ENCODE data around the gene ERBIN.
A peak's percentile ranks its signal among the peaks of the same experiment; 100 is the strongest.
"Not testable (repeated sequence)": the region's sequence is repeated elsewhere in the genome, so short reads cannot be mapped to it uniquely, and the experiment has no call there.

Gene ERBIN

DNA sequence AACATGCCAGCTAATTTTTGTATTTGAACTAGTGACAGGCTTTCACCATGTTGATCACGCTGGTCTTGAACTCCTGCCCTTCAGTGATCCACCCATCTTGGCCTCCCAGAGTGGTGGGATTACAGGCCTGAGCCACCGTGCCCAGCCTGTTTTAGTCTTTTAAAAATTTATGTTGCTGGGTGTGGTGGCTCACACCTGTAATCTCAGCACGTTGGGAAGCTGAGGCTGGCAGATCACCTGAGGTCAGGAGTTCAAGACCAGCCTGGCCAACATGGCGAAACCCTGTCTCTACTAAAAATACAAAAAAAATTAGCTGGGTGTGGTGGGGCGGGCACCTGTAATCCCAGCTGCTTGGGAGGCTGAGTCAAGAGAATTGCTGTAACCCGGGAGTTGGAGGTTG lies 10.7 kb upstream of the ERBIN start:
- DNase-seq (ENCODE audit: low read depth in 2 of 2, low spot score in 1 of 2), result not testable (repeated sequence)

DNA sequence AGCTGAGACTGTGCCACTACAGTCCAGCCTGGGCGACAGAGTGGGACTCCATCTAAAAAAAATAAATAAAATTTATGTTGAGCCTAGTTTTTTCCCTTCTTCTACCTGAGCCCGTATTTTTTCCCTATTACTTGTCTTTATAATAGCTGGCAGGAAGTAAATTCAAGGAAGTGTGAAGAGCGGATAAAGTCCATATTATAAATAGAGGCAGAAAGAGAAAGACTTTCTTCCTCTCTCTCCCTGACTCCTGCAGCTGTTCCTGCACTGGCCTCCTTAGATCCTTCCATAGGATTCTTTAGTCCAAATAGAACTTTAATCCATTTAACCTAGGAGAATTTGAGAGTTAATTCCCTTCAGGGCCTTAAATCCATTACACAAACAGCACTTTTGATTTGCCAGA lies 10.3 kb upstream of the ERBIN start:
- DNase-seq (ENCODE audit: low read depth in 2 of 2, low spot score in 1 of 2), result no peak

DNA sequence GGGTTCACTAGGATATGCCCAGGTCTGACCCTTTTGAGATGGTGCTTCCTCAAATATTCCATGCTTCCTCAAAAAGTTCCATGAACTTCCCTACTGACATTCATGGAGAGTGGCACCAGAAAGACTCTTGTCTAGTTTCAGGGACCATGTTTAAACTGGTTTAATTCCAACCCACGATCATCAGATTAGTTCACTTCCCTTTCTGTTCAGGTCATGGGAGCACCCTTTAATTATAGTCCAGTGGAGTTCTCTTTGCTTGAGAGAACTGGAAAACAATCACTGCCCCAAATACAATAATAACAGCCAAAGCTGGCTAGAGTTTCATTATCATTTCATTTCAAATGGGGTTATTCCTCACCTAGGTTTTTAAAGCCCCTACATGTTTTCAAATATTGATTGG lies 9.7 kb upstream of the ERBIN start:
- DNase-seq (ENCODE audit: low read depth in 2 of 2, low spot score in 1 of 2), result no peak

DNA sequence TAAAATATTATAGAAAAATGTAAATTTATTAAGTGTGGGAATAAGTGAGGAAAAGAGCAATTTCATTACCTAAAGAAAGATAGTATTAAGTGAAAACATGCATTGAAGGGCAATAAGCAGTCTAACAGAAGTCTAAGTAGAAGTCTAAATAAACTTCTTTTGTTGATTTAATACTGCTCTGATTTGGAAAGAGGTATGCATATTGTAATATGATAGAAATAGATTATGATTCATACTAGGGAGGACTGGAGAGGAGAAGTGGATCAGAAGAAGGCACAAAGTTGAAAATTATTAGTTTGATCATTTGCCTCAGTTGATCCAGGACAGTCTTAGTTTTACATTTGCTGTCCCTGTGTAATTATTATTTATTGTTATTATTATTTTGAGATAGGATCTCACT lies 6.6 kb upstream of the ERBIN start:
- no peak for DNase-seq (ENCODE audit: low read depth in 2 of 2, low spot score in 1 of 2)

DNA sequence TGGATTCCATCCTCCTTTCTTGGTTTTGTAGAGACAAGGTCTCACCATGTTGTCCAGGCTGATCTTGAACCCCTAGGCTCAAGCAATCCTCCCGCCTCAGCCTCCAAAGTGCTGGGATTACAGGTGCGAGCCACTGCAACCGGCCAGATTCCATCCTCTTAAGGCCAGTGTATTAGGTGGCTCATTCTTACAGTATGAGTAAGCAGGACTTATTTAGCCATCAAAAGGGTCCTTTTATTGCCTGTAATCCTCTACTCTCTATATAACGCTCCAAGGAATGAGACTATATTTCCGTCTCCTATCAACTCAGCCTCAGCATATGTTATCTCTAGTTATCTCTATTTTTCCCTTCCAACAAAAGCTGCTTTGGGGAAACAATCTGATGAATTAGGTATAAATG lies 3.0 kb upstream of the ERBIN start:
- DNase-seq (ENCODE audit: low read depth in 2 of 2, low spot score in 1 of 2), result no peak

DNA sequence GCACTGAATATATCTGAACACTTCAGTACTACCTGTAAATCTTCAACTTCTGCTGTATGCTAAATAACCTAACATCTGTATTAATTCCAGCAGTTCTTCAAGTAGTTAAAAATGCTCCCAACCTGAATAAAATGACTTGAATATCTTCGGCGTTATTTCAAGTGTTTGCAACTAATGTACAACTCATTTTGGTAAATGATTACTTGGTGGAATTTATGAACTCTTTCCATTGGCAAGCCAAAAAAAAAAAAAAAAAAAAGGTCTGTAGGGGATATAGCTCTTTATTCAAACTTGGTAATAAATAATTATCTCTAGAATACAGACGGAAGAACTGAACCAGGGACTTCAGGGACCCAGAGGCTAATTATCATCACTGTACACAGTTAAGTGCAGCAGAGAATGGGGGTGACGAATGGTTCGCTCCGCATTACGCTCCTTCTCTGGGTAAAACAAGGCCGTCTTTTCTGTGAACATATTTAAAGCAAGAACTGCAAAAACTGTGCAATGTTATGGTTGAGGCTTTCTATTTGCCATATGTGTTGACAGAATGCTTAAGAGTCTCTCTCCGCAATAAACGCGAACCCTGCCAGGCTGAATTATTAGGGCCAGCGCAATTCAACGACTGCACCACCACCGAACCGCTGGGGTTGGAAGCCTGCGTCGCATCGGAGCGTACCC lies 1.9 kb upstream of the ERBIN start:
- no peak for DNase-seq (ENCODE audit: low read depth in 2 of 2, low spot score in 1 of 2)

DNA sequence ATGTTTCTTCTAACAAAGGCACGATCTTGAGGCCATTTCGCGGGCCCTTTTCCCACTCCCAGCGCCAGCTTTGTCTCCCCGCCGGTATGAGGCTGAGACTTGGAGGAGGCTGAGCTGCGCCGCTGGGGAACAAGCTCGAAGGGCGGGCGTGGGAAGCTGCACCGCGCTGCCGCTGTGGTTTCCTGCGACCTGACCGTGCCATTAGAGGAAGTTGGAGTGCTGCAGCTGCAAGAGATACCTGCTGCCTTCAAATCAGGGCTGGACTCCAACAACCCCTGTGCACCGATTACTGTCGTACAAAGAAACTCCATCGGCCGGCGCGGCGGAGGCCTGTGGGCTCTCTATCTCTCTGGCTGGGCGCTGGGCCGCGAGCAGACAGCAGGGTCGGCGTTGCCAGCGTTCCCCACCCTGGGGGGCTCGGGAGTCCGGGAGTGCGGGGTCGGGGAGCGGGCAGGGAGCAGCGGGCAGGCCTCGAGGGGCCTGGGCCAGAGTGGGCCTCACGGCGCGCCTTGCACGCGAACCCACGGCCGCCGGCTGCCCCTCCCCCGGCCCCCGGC lies 1.3 kb upstream of the ERBIN start:
- DNase-seq (ENCODE audit: low read depth in 2 of 2, low spot score in 1 of 2), result peak; percentile 33 to 62

DNA sequence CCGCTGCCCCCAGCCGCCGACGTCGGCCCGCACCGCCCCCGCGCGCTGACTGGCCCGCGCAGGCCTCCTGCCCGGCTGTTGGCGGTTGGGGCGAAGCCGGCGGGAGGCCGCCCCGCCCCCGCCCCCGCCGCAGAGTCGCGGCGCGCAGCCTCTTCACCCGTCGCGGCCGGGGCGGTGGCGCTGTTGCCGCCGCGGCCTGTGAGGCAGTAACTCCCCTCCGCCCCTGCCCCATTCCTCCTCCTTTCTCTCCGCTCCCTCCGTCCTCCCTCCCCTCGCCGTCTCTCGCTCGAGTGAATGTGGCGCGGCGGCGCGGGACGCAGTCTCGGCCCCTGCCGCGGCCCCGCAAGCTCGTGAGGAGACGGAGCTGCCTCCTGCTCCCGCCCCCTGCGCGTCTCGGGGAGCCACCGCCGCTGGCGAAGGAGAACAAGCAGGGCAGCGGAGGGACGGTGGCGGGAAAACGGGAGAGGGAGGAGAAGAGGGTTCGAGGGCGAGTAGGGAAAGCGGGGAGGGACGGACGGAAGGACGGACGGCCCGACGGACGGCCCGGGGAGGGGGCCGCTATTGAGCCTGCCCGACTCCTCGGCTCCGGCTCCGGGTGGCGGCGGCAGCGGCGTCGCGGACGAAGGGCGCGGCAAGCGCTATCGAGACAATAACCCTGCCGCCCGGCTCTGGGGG lies 637 bp upstream of the ERBIN start:
- peak; percentile 34 to 58 for DNase-seq (ENCODE audit: low read depth in 2 of 2, low spot score in 1 of 2)

DNA sequence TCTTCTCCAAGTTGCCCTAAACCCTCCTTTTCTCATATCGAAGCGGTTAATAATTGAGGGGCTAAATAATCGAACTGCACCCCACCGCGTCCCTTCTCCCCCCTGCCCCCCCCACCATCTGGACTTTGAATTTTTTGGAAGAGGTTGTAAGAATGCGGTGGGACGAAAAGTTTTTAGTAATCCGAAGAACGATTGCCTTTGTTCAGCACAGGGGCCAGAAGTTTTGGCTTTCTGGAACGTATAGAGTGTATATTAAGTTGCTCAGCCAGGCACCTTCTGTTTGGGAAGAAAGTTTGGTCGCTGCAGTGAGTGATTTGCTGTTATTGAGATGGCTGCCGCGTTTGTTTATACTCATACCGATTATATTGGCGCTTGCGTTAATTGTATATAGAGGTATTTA lies 518 bp downstream of the ERBIN start:
- no peak for DNase-seq (ENCODE audit: low read depth in 2 of 2, low spot score in 1 of 2)

DNA sequence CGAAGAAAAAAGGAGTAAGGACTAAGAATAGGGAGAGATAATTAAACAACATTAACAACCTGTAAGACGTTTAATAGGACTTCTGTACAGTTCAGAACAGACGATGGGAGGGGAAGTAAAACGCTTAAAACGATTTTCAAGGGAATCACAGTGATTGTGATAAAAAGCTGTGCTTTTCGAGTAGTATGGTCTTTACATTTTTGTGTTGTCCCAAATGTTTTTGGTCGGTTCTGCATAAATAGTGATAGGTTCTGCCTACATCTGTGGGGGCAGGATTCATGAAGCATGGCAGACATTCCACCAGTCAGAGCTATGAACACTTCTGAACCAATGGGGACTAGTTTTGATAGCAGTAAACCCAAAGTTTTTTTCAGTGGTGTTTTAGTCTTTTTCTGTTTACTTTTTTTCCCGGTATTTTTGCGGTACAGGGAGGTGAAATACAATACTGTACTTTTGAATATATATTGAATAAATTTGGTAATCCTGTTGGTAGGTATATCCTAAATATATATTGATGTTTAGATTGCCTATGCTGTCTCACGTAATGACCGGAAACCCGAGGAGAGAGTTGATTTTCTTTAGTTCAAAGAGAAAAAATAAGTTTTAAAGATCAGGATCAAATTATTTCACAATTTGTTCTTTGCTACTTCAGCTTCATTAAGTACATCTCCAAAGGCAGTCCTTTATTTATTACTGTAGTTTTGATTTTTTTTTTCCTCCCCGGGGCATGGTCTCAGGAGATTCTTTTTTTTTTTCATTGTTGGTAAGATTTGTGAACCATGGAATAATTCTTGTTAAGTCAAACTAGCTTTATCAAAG lies 1.3 kb downstream of the ERBIN start:
- no peak for DNase-seq (ENCODE audit: low read depth in 2 of 2, low spot score in 1 of 2)

DNA sequence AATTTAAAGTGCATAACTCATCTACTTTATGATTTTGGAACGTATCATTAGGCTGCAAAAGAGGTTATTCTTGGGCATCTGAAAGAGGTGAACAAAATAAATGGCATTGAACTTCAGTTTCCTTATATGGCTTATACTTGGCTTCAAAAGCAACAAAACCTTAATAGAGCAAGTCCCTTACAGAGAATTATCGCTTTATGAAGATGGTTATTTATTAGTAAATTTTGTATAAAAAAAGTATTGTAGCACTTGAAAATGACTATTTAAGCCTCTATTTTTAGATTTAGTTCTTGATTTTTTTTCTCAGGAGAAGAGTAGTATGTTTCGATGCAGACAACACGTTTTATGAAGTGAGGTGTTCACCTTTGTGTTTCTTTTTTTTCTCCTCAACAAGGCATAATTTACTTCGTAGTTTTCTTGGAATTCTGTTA lies 2.0 kb downstream of the ERBIN start:
- no peak for DNase-seq (ENCODE audit: low read depth in 2 of 2, low spot score in 1 of 2)

DNA sequence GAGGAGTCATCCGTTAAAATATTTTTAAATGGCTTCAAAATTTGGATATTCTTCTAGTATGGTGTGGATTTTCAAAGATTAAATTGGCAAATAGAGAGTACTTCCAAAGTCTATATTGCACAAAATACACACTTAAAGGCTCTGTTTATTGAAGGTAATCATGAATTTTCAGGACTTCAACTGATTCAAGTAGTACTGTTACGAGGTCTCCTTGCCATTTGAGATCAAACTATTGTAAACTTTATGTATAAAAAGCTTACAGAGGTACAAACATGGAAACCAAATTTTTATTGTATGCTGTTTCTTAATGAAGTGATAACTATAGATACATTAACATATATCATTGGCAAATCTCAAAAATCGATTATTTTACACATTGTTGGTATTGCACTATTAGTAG lies 2.5 kb downstream of the ERBIN start:
- DNase-seq (ENCODE audit: low read depth in 2 of 2, low spot score in 1 of 2), result no peak

DNA sequence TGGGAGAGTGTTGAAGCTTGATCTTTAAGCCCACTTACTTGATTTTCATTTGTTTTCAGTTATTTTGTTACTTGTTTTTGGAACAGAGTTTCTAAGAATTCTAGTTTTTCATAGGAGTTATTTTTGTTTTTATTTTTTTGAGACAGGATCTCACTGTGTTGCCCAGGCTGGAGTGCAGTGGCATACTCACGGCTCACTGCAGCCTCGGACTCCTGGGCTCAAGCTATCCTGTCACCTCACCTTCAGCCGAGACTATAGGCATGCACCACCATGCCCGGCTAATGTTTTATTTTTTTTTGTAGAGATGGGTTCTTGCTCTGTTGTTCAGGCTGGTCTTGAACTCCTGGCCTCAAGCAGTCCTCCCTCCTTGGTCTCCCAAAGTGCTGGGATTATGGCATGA lies 6.3 kb downstream of the ERBIN start:
- no peak for DNase-seq (ENCODE audit: low read depth in 2 of 2, low spot score in 1 of 2)

DNA sequence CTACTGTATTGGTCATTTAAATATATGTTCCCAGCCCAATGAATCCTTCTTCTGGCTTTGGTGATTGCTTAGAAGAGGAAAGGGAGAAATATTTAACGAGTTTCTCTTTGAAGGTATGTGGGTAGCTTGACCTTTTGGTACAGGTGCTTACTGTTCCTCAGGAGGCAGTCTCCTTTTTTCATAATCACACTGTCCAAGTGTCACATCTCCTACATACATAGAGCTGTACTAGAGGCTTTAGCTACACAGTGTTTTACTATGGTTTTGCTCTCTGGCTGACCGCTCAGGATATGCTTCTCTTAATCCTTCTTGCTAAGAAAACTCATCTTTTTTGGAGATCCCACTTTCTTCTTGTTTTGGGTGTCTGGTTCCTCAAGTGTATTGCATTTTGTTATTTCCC lies 6.9 kb downstream of the ERBIN start:
- DNase-seq (ENCODE audit: low read depth in 2 of 2, low spot score in 1 of 2), result no peak

DNA sequence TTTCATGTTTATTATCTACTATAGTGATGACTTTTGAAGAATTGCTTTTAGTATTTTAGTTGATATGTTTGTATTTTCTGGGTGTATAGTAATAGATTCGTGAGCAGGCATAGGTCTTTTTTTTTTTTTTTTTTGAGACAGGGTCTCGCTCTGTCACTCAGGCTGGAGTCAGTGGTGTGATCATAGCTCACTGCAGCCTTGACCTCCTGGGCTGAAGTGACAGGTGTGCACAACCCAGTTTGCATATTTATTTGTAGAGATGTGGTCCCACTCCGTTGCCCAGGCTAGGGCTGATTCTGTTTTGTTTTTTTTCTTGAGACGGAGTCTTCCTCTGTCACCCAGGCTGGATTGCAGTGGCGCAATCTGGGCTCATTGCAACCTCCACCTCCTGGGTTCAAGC lies 11.9 kb downstream of the ERBIN start:
- DNase-seq (ENCODE audit: low read depth in 2 of 2, low spot score in 1 of 2), result no peak

DNA sequence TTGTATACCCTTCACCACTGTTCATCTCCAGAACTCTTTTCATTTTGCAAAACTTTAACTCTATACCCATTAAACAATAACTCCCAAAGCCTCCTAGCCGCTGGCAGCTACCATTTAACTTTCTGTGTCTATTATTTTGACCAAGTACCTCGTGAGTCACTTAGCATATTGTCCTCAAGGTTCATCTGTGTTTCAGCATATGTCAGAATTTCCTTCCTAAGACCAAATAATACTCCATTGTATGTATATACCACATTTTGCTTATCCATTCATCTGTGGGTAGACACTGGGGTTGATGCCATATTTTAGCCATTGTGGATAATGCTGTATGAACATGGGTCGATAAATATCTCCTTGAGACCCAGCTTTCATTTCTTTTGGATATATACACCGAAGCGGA lies 17.4 kb downstream of the ERBIN start:
- no peak for DNase-seq (ENCODE audit: low read depth in 2 of 2, low spot score in 1 of 2)

DNA sequence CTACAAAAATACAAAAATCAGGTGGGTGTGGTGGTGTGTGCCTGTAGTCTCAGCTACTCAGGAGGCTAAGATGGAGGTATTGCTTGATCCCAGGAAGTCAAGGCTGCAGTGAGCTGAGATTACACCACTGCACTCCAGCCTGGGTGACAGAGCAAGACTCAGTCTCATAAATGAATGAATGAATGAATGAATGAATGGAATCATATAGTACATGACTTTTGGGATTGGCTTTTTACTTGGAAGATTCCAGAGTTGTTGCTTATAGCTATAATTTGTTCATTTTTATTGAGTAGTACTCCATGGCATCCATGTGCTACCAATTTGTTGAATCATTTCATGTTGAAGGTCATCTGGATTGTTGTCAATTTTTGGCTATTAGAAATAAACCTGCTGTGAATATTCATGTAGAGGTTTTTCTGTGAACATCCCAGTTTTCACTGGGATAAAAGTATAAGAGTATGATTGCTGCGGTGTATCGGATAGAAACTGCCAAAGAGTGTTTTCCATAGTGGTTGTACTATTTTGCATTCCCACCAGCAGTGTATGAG lies 19.9 kb downstream of the ERBIN start:
- DNase-seq (ENCODE audit: low read depth in 2 of 2, low spot score in 1 of 2), result no peak

DNA sequence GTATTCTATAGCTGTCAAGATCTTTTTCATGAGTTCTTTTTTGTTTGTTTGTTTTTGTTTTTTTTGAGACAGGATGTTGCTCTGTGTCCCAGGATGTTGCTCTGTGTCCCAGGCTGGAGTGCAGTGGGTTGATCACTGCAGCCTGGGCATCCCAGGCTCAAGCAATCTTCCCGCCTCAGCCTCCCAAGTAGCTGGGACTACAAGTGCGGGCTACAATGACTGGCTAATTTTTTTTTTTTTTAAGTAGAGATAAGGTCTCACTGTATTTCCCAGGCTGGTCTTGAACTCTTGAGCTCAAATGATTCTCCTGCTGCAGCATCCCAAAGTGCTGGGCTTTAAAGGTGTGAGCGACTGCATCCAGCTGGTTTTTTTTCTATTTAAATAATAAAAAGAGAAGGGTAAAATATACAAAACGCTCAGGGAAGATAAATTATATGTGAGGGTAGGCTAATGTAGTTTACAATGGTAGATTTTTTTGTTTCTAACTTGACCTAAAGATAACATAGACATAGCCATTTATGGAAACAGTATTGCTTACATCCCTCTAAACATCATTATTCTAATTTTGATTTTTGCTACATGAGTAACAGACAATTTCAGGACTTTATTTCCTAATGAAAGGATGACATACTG lies 21.9 kb downstream of the ERBIN start:
- no peak for DNase-seq (ENCODE audit: low read depth in 2 of 2, low spot score in 1 of 2)

DNA sequence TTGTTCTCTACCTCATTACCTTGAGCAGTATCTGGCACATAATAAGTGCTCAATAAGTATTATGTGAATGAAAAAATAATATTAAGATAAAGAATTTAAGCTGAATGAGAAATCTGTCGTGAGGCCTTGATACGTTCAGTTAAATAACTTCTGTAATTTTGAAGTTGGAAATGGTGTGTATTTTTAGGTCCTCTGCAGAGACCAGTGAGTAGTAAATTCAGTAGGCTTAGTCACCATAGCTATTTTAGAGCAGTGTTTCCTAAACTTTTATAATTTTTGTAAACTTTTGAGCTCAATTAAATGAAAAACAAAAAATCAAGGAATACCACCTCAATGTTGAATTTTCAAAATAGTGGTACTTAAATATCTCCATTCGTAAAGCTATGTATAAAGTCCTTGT lies 25.0 kb downstream of the ERBIN start:
- no peak for DNase-seq (ENCODE audit: low read depth in 2 of 2, low spot score in 1 of 2)

DNA sequence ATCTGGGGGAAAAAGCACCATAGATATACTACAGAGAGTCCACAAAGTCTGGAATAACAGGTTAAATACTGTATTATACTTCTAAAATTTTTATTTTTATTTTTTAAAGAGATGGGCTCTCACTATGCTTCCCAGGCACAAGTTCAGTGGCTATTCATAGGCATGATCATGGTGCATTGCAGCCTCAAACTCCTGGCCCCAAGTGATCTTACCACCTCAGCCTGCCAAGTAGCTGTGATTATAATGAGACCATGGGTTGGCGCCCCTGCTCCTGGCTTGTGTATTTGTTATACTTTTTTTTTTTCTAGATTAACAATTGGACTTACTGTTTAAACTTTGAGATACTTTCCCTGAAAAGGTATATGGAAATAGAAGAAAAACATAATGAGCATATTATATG lies 25.9 kb downstream of the ERBIN start:
- DNase-seq (ENCODE audit: low read depth in 2 of 2, low spot score in 1 of 2), result no peak

DNA sequence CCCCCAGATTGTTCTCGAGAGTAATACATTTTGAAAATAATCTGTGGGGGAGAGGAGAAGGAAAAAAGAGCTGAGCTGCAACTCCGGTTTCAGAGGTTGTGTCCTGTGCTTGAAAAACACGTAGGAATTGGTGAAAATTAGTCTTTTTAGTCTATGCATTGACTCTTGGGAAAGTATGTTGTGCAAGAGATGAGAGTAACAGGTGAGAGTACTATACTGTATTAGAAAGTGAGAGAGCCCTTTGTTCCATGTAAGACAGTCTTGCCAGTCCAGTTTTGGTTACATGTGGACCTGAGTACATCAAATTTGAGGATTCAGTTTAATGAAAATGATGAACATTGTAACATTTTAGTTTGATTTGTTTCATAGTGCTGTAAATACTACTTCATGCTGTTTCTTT lies 27.8 kb downstream of the ERBIN start:
- no peak for DNase-seq (ENCODE audit: low read depth in 2 of 2, low spot score in 1 of 2)

All from stimulated activated CD8-positive, alpha-beta memory T cell treated with anti-CD3 and anti-CD28 coated beads, Interleukin-4, amount 100 ng/mL, for 4 hours (primary cell).